K562 (cell line): ENCODE results near the gene MAP2K6. TPM values are rescaled to one million over a fixed set of nuclear protein-coding genes. Genes with fewer than 3 reads are reported as not detected.

Experiments used
- ATAC-seq: fragments of 200-7000 bp; cut with Tn5 transposase; 3 replicates; pipeline ENCODE4 v1.9.1; 2020; ENCODE audit warnings: moderate library complexity
- BruUV-seq: library from RNA; stranded (reverse); fragments of 400-500 nt; replicated peaks from 2 replicates; lab custom pipeline; 2021; lab: Mats Ljungman, UMichigan
- CTCF ChIA-PET: fragments of 300-600 bp; formaldehyde crosslinking; extraction: SDS; loops from one replicate; lab custom pipeline; 2021; ENCODE audit warnings: low intra/inter-chr PET ratio; lab: Yijun Ruan, JAX
- POLR2A ChIA-PET: fragments of 300-600, 350-650 bp; sonication (Branson Sonifier 250); formaldehyde crosslinking; extraction: SDS; loops from one replicate; lab custom pipeline; 2021; ENCODE audit warnings: antibody characterized with exemption, inconsistent platforms; lab: Yijun Ruan, JAX
- DNase-seq, 4 experiments: peaks; one replicate each; pipeline versions ENCODE4 v3.0.0 to v3.0.0-alpha.2; 2011 to 2018; ENCODE audit warnings: low spot score in 3 of 4, mixed read lengths in 3 of 4; ENCODE audit errors: extremely low read depth in 1 of 4
- FAIRE-seq: peaks from 2 replicates; lab custom pipeline; 2011; peaks lifted over from hg19 to GRCh38; lab: Jason Lieb, UNC
- H2AFZ ChIP-seq: 2 replicates; pipeline ENCODE4 v1.6.0; 2011; ENCODE audit warnings: low read depth, low read length, control low read depth, inconsistent platforms
- H3K27ac ChIP-seq: fragments of 200-600 bp; 3 replicates; pipeline ENCODE4 v1.8.0; 2011; ENCODE audit warnings: low read depth, mild to moderate bottlenecking, control low read depth, inconsistent platforms, low read length, moderate library complexity, mixed read lengths; ENCODE audit errors: extremely low read depth
- H3K27me3 ChIP-seq, 2 experiments: fragments of 300-600 bp in 1 of 2; 2 replicates in 1 of 2; 3 replicates in 1 of 2; pipeline versions ENCODE4 v1.6.0 to v1.8.0; 2011; ENCODE audit warnings: inconsistent platforms in 2 of 2, low read length in 2 of 2, mild to moderate bottlenecking in 1 of 2, mixed read lengths in 1 of 2, moderate library complexity in 1 of 2; ENCODE audit not compliant: control insufficient read depth in 2 of 2, insufficient read depth in 2 of 2
- H3K36me3 ChIP-seq: fragments of 300-600 bp; 3 replicates; pipeline ENCODE4 v1.8.0; 2011; ENCODE audit warnings: mild to moderate bottlenecking, low read length, inconsistent platforms; ENCODE audit not compliant: control insufficient read depth, insufficient read depth
- H3K4me1 ChIP-seq, 2 experiments: fragments of 200-600 bp in 1 of 2; replicated peaks in 1 of 2; 2 replicates in 1 of 2; 3 replicates in 1 of 2; pipeline versions ENCODE4 v1.5.1 to v1.8.0; 2011; ENCODE audit warnings: inconsistent platforms in 2 of 2, low read length in 2 of 2, mild to moderate bottlenecking in 1 of 2, mixed read lengths in 1 of 2, moderate library complexity in 1 of 2; ENCODE audit not compliant: control insufficient read depth in 2 of 2, insufficient read depth in 2 of 2
- H3K4me2 ChIP-seq: 2 replicates; pipeline ENCODE4 v1.6.1; 2011; ENCODE audit warnings: low read length, control low read depth, inconsistent platforms, mixed read lengths; ENCODE audit not compliant: insufficient read depth
- H3K4me3 ChIP-seq: fragments of 200-600 bp; sonication (generic), shearing (Covaris generic); 2 replicates; pipeline ENCODE4 v1.5.1; 2016; ENCODE audit warnings: control low read depth, inconsistent platforms
- H3K79me2 ChIP-seq: fragments of 200-600 bp; 3 replicates; pipeline ENCODE4 v1.8.0; 2011; ENCODE audit warnings: low read length, inconsistent platforms; ENCODE audit not compliant: control insufficient read depth, insufficient read depth
- H3K9ac ChIP-seq, 2 experiments: 2 replicates each; pipeline versions ENCODE4 v1.6.0 to v1.6.1; 2011; ENCODE audit warnings: low read depth in 2 of 2, low read length in 2 of 2, control low read depth in 1 of 2, inconsistent platforms in 1 of 2, mild to moderate bottlenecking in 1 of 2, mixed read lengths in 1 of 2; ENCODE audit not compliant: insufficient read depth in 1 of 2
- H3K9me1 ChIP-seq: one replicate; pipeline ENCODE4 v1.6.0; 2011; ENCODE audit warnings: inconsistent platforms, mild to moderate bottlenecking, low read length, moderate library complexity; ENCODE audit not compliant: control insufficient read depth, insufficient read depth
- H3K9me3 ChIP-seq: replicated peaks from 2 replicates; pipeline ENCODE4 v1.5.1; 2011; ENCODE audit warnings: low read depth, low read length, inconsistent platforms; ENCODE audit not compliant: control insufficient read depth, insufficient read depth
- H4K20me1 ChIP-seq: replicated peaks from 2 replicates; pipeline ENCODE4 v1.6.1; 2011; ENCODE audit warnings: low read length, inconsistent platforms, mixed read lengths; ENCODE audit not compliant: control insufficient read depth, insufficient read depth
- ARID3A ChIP-seq: IDR thresholded peaks from 2 replicates; pipeline ENCODE4 v1.6.1; 2012; ENCODE audit warnings: low read depth, low read length, improper control_type of control experiment, borderline replicate concordance
- ATF1 ChIP-seq, 2 experiments: fragments of 450-650 bp in 1 of 2; IDR thresholded peaks; 2 replicates each; pipeline ENCODE4 v1.6.1; 2016; ENCODE audit warnings: missing compliant biosample characterization in 1 of 2, missing genetic modification characterization in 1 of 2
- CREM ChIP-seq: IDR thresholded peaks from 2 replicates; pipeline ENCODE4 v1.6.1; 2014; ENCODE audit warnings: antibody characterized with exemption, low read depth
- DACH1 ChIP-seq: fragments of 450-650 bp; IDR thresholded peaks from 2 replicates; pipeline ENCODE4 v1.6.1; 2018; ENCODE audit not compliant: partially characterized antibody
- ELF4 ChIP-seq: fragments of 450-650 bp; formaldehyde crosslinking; IDR thresholded peaks from 2 replicates; pipeline ENCODE4 v1.4.0; 2022; ENCODE audit warnings: missing genetic modification characterization
- HOMEZ ChIP-seq: fragments of 250-450 bp; sonication (Bioruptor Pico); IDR thresholded peaks from 2 replicates; pipeline ENCODE4 v1.4.0; 2020; ENCODE audit warnings: mild to moderate bottlenecking, moderate library complexity
- ILF3 ChIP-seq: fragments of 450-650 bp; IDR thresholded peaks from 2 replicates; pipeline ENCODE4 v1.6.1; 2018; ENCODE audit warnings: antibody characterized with exemption, mild to moderate bottlenecking, moderate library complexity, borderline replicate concordance
- RBM17 ChIP-seq: fragments of 200-400 bp; formaldehyde crosslinking; IDR thresholded peaks from 2 replicates; pipeline ENCODE4 v1.6.1; 2017; ENCODE audit warnings: low read depth, mild to moderate bottlenecking, low read length, borderline replicate concordance
- TCF3 ChIP-seq: sonication (generic); formaldehyde crosslinking; IDR thresholded peaks from 2 replicates; pipeline ENCODE4 v1.4.0; 2020; ENCODE audit warnings: mild to moderate bottlenecking, missing genetic modification reagents
- TFE3 ChIP-seq: fragments of 450-650 bp; formaldehyde crosslinking; IDR thresholded peaks from 2 replicates; pipeline ENCODE4 v1.4.0; 2020; ENCODE audit warnings: mild to moderate bottlenecking, mixed read lengths
- ZBTB7A ChIP-seq: IDR thresholded peaks from 2 replicates; pipeline ENCODE4 v1.6.1; 2011; ENCODE audit warnings: low read depth, mild to moderate bottlenecking, low read length, moderate library complexity, borderline replicate concordance; ENCODE audit not compliant: control insufficient read depth
- ZNF263 ChIP-seq: sonication (generic); formaldehyde crosslinking; IDR thresholded peaks from 2 replicates; pipeline ENCODE4 v1.8.0; 2022; ENCODE audit warnings: mild to moderate bottlenecking, missing genetic modification reagents, borderline replicate concordance
- WGBS: fragments of 100-300 bp; shearing (Covaris generic); methylation state at CpG from one replicate; pipeline ENCODE4 v1.1.6; 2016; ENCODE audit warnings: low coverage, mixed read lengths; ENCODE audit not compliant: insufficient coverage; ENCODE audit errors: missing lambda C conversion rate; 5-methylcytosine and 5-hydroxymethylcytosine counted together
- in situ Hi-C: fragments of 300-500 bp; cut with MboI; formaldehyde crosslinking; loops from 4 replicates; pipeline ENCODE4 v1.15.0; 2018; ENCODE audit warnings: inconsistent platforms, mixed read lengths
- intact Hi-C: fragments of 100-400 bp; cut with micrococcal nuclease; formaldehyde crosslinking; loops from 2 replicates; pipeline ENCODE4 v1.14.2; 2022
- polyA plus RNA-seq, 8 experiments: library from polyadenylated mRNA; depleted of rRNA in 4 of 8; stranded (reverse) in 5 of 8; unstranded in 3 of 8; fragments of >200 nt; fragmentation: Nextera tagmentation in 2 of 8; fragmentation: Illumina TruSeq in 1 of 8; extraction: Ambion mirVana in 2 of 8; extraction: Trizol in 1 of 8; gene quantifications; 2 replicates each; pipeline versions ENCODE4 v1.2.1 to v1.2.3, GENCODE V29; 2011 to 2014; ENCODE audit warnings: inconsistent platforms in 1 of 8, missing spikeins in 1 of 8
- total RNA-seq, 7 experiments: library from RNA; depleted of rRNA in 6 of 7; stranded (reverse); fragments of >200 nt in 6 of 7; fragmentation: Illumina TruSeq in 2 of 7; extraction: Trizol in 2 of 7; gene quantifications; 2 replicates each; pipeline versions ENCODE4 v1.2.1 to v1.2.3, GENCODE V29; 2011 to 2021; ENCODE audit warnings: low replicate concordance in 1 of 7

MAP2K6 gene
- total and polyA plus RNA-seq, 9 of the 15 experiments (the other 6 are each of a cell fraction or from before 2014, with no cell fraction given) = 0.07 to 0.13 TPM; not detected in 7

- H3K27me3 ChIP-seq = no peaks in the 10 kb centered on the region
- H3K4me2 ChIP-seq = no peak overlapping the region
- no peaks in the 10 kb centered on the region for H3K79me2 ChIP-seq
- no peaks in the 10 kb centered on the region for H3K36me3 ChIP-seq
- ATAC-seq = no peak
- H4K20me1 ChIP-seq = no peaks in the 10 kb centered on the region
- POLR2A ChIA-PET = no interaction called here
- 2% methylated on average over 3 of the region's 3 CpGs for WGBS
- no peak for FAIRE-seq
- intact Hi-C loops (no loop called here), in situ Hi-C loops (no loop called here)
- no peak for TF ChIP-seq ATF1 (CRISPR knock-in tag; IDR thresholded peaks at IDR 0.05)
- TF ChIP-seq ATF1 (tag; IDR thresholded peaks at IDR 0.05) = no peak
- no peak for TF ChIP-seq DACH1
- no peak for TF ChIP-seq ZBTB7A
- TF ChIP-seq ELF4 (CRISPR knock-in tag) = no peak
- no peak for TF ChIP-seq RBM17
- no peak for TF ChIP-seq CREM
- no peak for TF ChIP-seq ARID3A
- TF ChIP-seq TCF3 (CRISPR knock-in tag) = no peak
- no peak for TF ChIP-seq HOMEZ (CRISPR knock-in tag)
- no peak for TF ChIP-seq ZNF263 (CRISPR knock-in tag)
- no peak for TF ChIP-seq TFE3 (CRISPR knock-in tag)
- no peak for TF ChIP-seq ILF3
- H3K9ac ChIP-seq = no peak overlapping the region
- DNase-seq = no peak
- H3K4me3 ChIP-seq = no peak overlapping the region
- H3K9me1 ChIP-seq = no peaks in the 10 kb centered on the region
- CTCF ChIA-PET = interaction anchor here (0.7 kb wide), 1 partner anchor 12 kb away, joined by 3 read pairs; no protein-coding TSS in a partner anchor
- H3K9me3 ChIP-seq = no peaks in the 10 kb centered on the region
- H3K27ac ChIP-seq = no peak overlapping the region
- BruUV-seq = no TSS peak
- no peak overlapping the region for H2AFZ ChIP-seq
- H3K4me1 ChIP-seq = no peaks in the 10 kb centered on the region
These were observed 13.2 kb upstream of the MAP2K6 start for GRCh38 chr17:69401251-69401650.
